GM12878 (cell line): ENCODE results near the gene PRSS16. TPM values are rescaled to one million over a fixed set of nuclear protein-coding genes. Genes with fewer than 3 reads are reported as not detected.

Source experiments
- ATAC-seq: fragments of 200-7000 bp; cut with Tn5 transposase; 3 replicates; pipeline ENCODE4 v1.9.1; 2020; ENCODE audit warnings: mild to moderate bottlenecking, moderate library complexity
- BruUV-seq: library from RNA; stranded (reverse); fragments of 400-500 nt; replicated peaks from 2 replicates; lab custom pipeline; 2021; lab: Mats Ljungman, UMichigan
- CTCF ChIA-PET: fragments of 300-600 bp; sonication (Branson Sonifier 250); formaldehyde crosslinking; extraction: SDS; loops from one replicate; lab custom pipeline; 2021; ENCODE audit warnings: inconsistent platforms; lab: Yijun Ruan, JAX
- POLR2A ChIA-PET: fragments of 350-600 bp; formaldehyde crosslinking; extraction: SDS; loops from one replicate; lab custom pipeline; 2021; ENCODE audit warnings: inconsistent platforms; lab: Charles Lee
- RAD21 ChIA-PET: fragments of 300-600 bp; sonication (Branson Sonifier 250); formaldehyde crosslinking; loops from one replicate; lab custom pipeline; 2023; ENCODE audit warnings: antibody characterized with exemption; ENCODE audit not compliant: unreplicated experiment; lab: Charles Lee
- SMC1A ChIA-PET: fragments of 300-600 bp; sonication (Branson Sonifier 250); formaldehyde crosslinking; loops from one replicate; lab custom pipeline; 2023; ENCODE audit not compliant: unreplicated experiment, uncharacterized antibody; lab: Charles Lee
- DNase-seq: peaks from one replicate; pipeline ENCODE4 v3.0.0-alpha.2; 2011; ENCODE audit warnings: low read depth, low spot score
- FAIRE-seq: peaks from 3 replicates; lab custom pipeline; 2011; peaks lifted over from hg19 to GRCh38; lab: Jason Lieb, UNC
- H2AFZ ChIP-seq: 2 replicates; pipeline ENCODE4 v1.6.0; 2011; ENCODE audit warnings: low read depth, low read length, control low read depth; ENCODE audit not compliant: control insufficient read depth
- H3K27ac ChIP-seq: 2 replicates; pipeline ENCODE4 v1.5.1; 2011; ENCODE audit warnings: control low read depth; ENCODE audit not compliant: control insufficient read depth, insufficient read depth
- H3K27me3 ChIP-seq, 2 experiments: replicated peaks in 1 of 2; 2 replicates each; pipeline versions ENCODE4 v1.6.0 to v1.6.1; 2011; ENCODE audit warnings: low read length in 1 of 2; ENCODE audit not compliant: control insufficient read depth in 2 of 2, insufficient read depth in 2 of 2
- H3K36me3 ChIP-seq, 2 experiments: 2 replicates each; pipeline ENCODE4 v1.5.1; 2011; ENCODE audit warnings: low read length in 1 of 2; ENCODE audit not compliant: control insufficient read depth in 2 of 2, insufficient read depth in 2 of 2
- H3K4me1 ChIP-seq: 2 replicates; pipeline ENCODE4 v1.6.1; 2011; ENCODE audit warnings: mild to moderate bottlenecking, low read length, moderate library complexity, mixed read lengths; ENCODE audit not compliant: control insufficient read depth, insufficient read depth
- H3K4me2 ChIP-seq: 2 replicates; pipeline ENCODE4 v1.6.0; 2011; ENCODE audit warnings: control low read depth; ENCODE audit not compliant: control insufficient read depth, insufficient read depth
- H3K4me3 ChIP-seq: fragments of 200-600 bp; sonication (generic); 2 replicates; pipeline ENCODE4 v1.5.1; 2016
- H3K79me2 ChIP-seq: 2 replicates; pipeline ENCODE4 v1.6.0; 2011; ENCODE audit warnings: low read length; ENCODE audit not compliant: control insufficient read depth, insufficient read depth
- H3K9ac ChIP-seq: 2 replicates; pipeline ENCODE4 v1.8.0; 2011; ENCODE audit warnings: low read length, control low read depth, mixed read lengths; ENCODE audit not compliant: control insufficient read depth, insufficient read depth
- H3K9me3 ChIP-seq: replicated peaks from 3 replicates; pipeline ENCODE4 v1.5.1; 2011; ENCODE audit warnings: mild to moderate bottlenecking, low read length; ENCODE audit not compliant: control insufficient read depth, insufficient read depth
- H4K20me1 ChIP-seq: 2 replicates; pipeline ENCODE4 v1.6.0; 2011; ENCODE audit not compliant: control insufficient read depth, insufficient read depth
- CHD1 ChIP-seq: IDR thresholded peaks from 2 replicates; pipeline ENCODE4 v1.6.1; 2012; ENCODE audit warnings: low read depth, low read length, improper control_type of control experiment
- GABPA ChIP-seq: IDR thresholded peaks from 2 replicates; pipeline ENCODE4 v1.6.1; 2014; ENCODE audit warnings: antibody characterized with exemption, low read depth, mild to moderate bottlenecking, inconsistent platforms
- HDAC6 ChIP-seq: fragments of 200-600 bp; sonication (generic); IDR thresholded peaks from one replicate; pipeline ENCODE4 v1.8.0; 2017; ENCODE audit warnings: antibody characterized with exemption; ENCODE audit not compliant: unreplicated experiment
- IKZF1 ChIP-seq: fragments of 450-650 bp; conservative IDR thresholded peaks from 2 replicates; pipeline ENCODE4 v1.6.1; 2017; ENCODE audit warnings: antibody characterized with exemption, mild to moderate bottlenecking
- KDM1A ChIP-seq: fragments of 200-600 bp; sonication (generic); IDR thresholded peaks from 2 replicates; pipeline ENCODE4 v1.6.1; 2016; ENCODE audit warnings: borderline replicate concordance
- NFIC ChIP-seq: IDR thresholded peaks from 2 replicates; pipeline ENCODE4 v1.6.1; 2012; ENCODE audit warnings: low read depth, mild to moderate bottlenecking, inconsistent platforms, low read length, moderate library complexity
- PAX8 ChIP-seq: fragments of 450-650 bp; IDR thresholded peaks from 2 replicates; pipeline ENCODE4 v1.6.1; 2017; ENCODE audit warnings: mild to moderate bottlenecking, moderate library complexity
- POU2F2 ChIP-seq: IDR thresholded peaks from 3 replicates; pipeline ENCODE4 v1.6.1; 2011; ENCODE audit warnings: low read depth, mild to moderate bottlenecking, low read length, borderline replicate concordance
- RB1 ChIP-seq: fragments of 450-650 bp; formaldehyde crosslinking; IDR thresholded peaks from 2 replicates; pipeline ENCODE4 v1.6.1; 2017; ENCODE audit warnings: mild to moderate bottlenecking, borderline replicate concordance
- RELA ChIP-seq: fragments of 450-650 bp; IDR thresholded peaks from 2 replicates; pipeline ENCODE4 v1.8.0; 2014; ENCODE audit warnings: borderline replicate concordance; ENCODE audit not compliant: partially characterized antibody
- SRF ChIP-seq, 2 experiments: IDR thresholded peaks; 2 replicates each; pipeline ENCODE4 v1.6.1; 2011; ENCODE audit warnings: low read depth in 2 of 2, low read length in 2 of 2, mild to moderate bottlenecking in 1 of 2, moderate library complexity in 1 of 2
- ZBED1 ChIP-seq: IDR thresholded peaks from 2 replicates; pipeline ENCODE4 v1.6.1; 2016; ENCODE audit warnings: borderline replicate concordance
- ZSCAN29 ChIP-seq: fragments of 450-650 bp; IDR thresholded peaks from 2 replicates; pipeline ENCODE4 v1.6.1; 2017; ENCODE audit warnings: mild to moderate bottlenecking, moderate library complexity
- WGBS: methylation state at CpG from one replicate; pipeline ENCODE4 v1.1.6; 2016; ENCODE audit warnings: low lambda C conversion rate; ENCODE audit not compliant: insufficient replicate concordance, insufficient coverage; ENCODE audit errors: missing lambda C conversion rate; 5-methylcytosine and 5-hydroxymethylcytosine counted together
- in situ Hi-C: fragments of 300-500 bp; cut with MboI; formaldehyde crosslinking; loops from 9 replicates; pipeline ENCODE4 v1.14.3; 2018; ENCODE audit warnings: mixed read lengths
- intact Hi-C: fragments of 100-400 bp; cut with micrococcal nuclease; formaldehyde crosslinking; loops from one replicate; pipeline ENCODE4 v1.14.2; 2022; ENCODE audit not compliant: unreplicated experiment
- polyA plus RNA-seq, 11 experiments: library from polyadenylated mRNA; depleted of rRNA in 4 of 11; unstranded in 6 of 11; stranded (reverse) in 5 of 11; fragments of >200 nt; fragmentation: Nextera tagmentation in 4 of 11; fragmentation: Illumina TruSeq in 1 of 11; extraction: Ambion mirVana in 4 of 11; extraction: Trizol in 1 of 11; gene quantifications; 1 replicate in 1 of 11; 2 replicates in 10 of 11; pipeline versions ENCODE4 v1.2.1 to v1.2.3, GENCODE V29; 2011 to 2016; ENCODE audit warnings: inconsistent platforms in 2 of 11, missing spikeins in 2 of 11, low read depth in 1 of 11
- total RNA-seq, 4 experiments: library from RNA; depleted of rRNA in 3 of 4; stranded (reverse); fragments of >200 nt in 3 of 4; fragmentation: Illumina TruSeq in 1 of 4; extraction: Trizol in 1 of 4; gene quantifications; 2 replicates each; pipeline versions ENCODE4 v1.2.1 to v1.2.3, GENCODE V29; 2013 to 2021
- TF ChIP-seq, protein P1 (sequence below): fragments of 450-650 bp; formaldehyde crosslinking; IDR thresholded peaks from 2 replicates; pipeline ENCODE4 v1.4.0; 2022; ENCODE audit warnings: mild to moderate bottlenecking, moderate library complexity
- TF ChIP-seq, protein P2 (sequence below): fragments of 450-650 bp; IDR thresholded peaks from 2 replicates; pipeline ENCODE4 v1.6.1; 2017; ENCODE audit warnings: mild to moderate bottlenecking, low read depth, inconsistent platforms; ENCODE audit not compliant: poor library complexity, severe bottlenecking

PRSS16 gene
- total and polyA plus RNA-seq, 10 of the 15 experiments (the other 5 are each of a cell fraction or from before 2014, with no cell fraction given), result 2.1 to 12.8 (median 6.6) TPM

DNA sequence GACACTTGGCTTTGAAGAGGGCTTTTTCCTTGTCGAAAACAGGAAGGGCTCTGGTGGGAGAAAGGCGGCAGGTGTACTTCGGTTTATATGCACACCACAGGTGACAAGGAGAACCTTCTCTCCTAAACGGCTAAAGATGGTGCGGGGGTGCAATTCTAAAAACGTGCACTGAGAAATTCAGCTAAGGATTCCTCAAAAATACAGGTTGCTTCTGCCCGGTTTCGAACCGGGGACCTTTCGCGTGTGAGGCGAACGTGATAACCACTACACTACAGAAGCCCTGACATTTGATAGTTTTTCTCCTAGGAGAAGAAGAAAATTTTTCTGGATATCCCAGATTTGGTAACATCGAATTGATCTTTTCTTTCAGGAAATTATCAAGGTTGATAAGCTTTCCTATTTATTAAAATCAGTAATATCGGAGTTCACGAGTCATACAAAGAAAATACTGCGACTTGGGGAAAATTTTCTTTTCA is 32.6 kb downstream of the PRSS16 start:
- no TSS peak for BruUV-seq
- ATAC-seq (peak; percentile 67), DNase-seq (no peak)
- TF ChIP-seq RB1 (no peak), ZSCAN29 (no peak), PAX8 (no peak), IKZF1 (no peak), NFIC (no peak), KDM1A (no peak), HDAC6 (no peak), RELA (no peak), GABPA (0 out of 2 replicates have a peak, but pooled peaks have one; percentile 19), SRF (IDR thresholded peaks at IDR 0.05; ENCODE audit: low read depth in 2 of 2, low read length in 2 of 2) (no peak), ZBED1 (no peak), POU2F2 (no peak), CHD1 (no peak)
- TF ChIP-seq, protein P1, sequence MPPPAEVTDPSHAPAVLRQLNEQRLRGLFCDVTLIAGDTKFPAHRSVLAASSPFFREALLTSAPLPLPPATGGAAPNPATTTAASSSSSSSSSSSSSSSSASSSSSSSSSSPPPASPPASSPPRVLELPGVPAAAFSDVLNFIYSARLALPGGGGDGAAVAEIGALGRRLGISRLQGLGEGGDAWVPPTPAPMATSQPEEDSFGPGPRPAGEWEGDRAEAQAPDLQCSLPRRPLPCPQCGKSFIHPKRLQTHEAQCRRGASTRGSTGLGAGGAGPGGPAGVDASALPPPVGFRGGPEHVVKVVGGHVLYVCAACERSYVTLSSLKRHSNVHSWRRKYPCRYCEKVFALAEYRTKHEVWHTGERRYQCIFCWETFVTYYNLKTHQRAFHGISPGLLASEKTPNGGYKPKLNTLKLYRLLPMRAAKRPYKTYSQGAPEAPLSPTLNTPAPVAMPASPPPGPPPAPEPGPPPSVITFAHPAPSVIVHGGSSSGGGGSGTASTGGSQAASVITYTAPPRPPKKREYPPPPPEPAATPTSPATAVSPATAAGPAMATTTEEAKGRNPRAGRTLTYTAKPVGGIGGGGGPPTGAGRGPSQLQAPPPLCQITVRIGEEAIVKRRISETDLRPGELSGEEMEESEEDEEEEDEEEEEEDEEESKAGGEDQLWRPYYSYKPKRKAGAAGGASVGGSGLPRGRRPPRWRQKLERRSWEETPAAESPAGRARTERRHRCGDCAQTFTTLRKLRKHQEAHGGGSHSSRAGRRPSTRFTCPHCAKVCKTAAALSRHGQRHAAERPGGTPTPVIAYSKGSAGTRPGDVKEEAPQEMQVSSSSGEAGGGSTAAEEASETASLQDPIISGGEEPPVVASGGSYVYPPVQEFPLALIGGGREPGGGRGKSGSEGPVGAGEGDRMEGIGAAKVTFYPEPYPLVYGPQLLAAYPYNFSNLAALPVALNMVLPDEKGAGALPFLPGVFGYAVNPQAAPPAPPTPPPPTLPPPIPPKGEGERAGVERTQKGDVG, result no peak
- TF ChIP-seq, protein P2, sequence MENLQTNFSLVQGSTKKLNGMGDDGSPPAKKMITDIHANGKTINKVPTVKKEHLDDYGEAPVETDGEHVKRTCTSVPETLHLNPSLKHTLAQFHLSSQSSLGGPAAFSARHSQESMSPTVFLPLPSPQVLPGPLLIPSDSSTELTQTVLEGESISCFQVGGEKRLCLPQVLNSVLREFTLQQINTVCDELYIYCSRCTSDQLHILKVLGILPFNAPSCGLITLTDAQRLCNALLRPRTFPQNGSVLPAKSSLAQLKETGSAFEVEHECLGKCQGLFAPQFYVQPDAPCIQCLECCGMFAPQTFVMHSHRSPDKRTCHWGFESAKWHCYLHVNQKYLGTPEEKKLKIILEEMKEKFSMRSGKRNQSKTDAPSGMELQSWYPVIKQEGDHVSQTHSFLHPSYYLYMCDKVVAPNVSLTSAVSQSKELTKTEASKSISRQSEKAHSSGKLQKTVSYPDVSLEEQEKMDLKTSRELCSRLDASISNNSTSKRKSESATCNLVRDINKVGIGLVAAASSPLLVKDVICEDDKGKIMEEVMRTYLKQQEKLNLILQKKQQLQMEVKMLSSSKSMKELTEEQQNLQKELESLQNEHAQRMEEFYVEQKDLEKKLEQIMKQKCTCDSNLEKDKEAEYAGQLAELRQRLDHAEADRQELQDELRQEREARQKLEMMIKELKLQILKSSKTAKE, result peak; percentile 16

More for the DNA sequence above, 32.6 kb downstream of the PRSS16 start:
- Histone ChIP-seq H3K27me3 (no peaks in the 10 kb centered on the region; a peak in 1 of 4 replicates), H4K20me1 (no peaks in the 10 kb centered on the region), H2AFZ (no peak overlapping the region), H3K79me2 (no peaks in the 10 kb centered on the region), H3K9me3 (peaks cover 9% of the 10 kb centered on the region; the same call in 2 of the 3 replicates), H3K4me3 (peak overlapping the region; percentile 66; the same call in 1 of the 2 replicates), H3K4me1 (no peaks in the 10 kb centered on the region), H3K4me2 (peak overlapping the region; percentile 69), H3K36me3 (no peaks in the 10 kb centered on the region), H3K9ac (no peak overlapping the region), H3K27ac (no peak overlapping the region)
- WGBS, result 22% methylated on average over 17 of the region's 17 CpGs
- ChIA-PET SMC1A (interaction anchor here (0.8 kb wide), 1 partner anchor 622 kb away, joined by 3 read pairs; no protein-coding TSS in a partner anchor), CTCF (no interaction called here), POLR2A (no interaction called here), RAD21 (no interaction called here)
- peak; percentile 47 for FAIRE-seq
- intact Hi-C loops, result no loop called here
- in situ Hi-C loops, result no loop called here
